Neural progenitor cell (in vitro differentiated cells): ENCODE data around the gene LRRC7.

Experiments
- EZH2 ChIP-seq: fragments of 200-600 bp; sonication (generic); IDR thresholded peaks from 2 replicates; pipeline ENCODE4 v1.6.1; 2017; ENCODE audit warnings: antibody characterized with exemption, mild to moderate bottlenecking, moderate library complexity
- EZH2phosphoT487 ChIP-seq: fragments of 200-600 bp; sonication (generic); IDR thresholded peaks from 2 replicates; pipeline ENCODE4 v1.6.1; 2017; ENCODE audit warnings: antibody characterized with exemption
- TF ChIP-seq, protein P1 (sequence below): fragments of 200-600 bp; sonication (generic); IDR thresholded peaks from 2 replicates; pipeline ENCODE4 v1.5.1; 2017; ENCODE audit warnings: antibody characterized with exemption, mild to moderate bottlenecking

DNA sequence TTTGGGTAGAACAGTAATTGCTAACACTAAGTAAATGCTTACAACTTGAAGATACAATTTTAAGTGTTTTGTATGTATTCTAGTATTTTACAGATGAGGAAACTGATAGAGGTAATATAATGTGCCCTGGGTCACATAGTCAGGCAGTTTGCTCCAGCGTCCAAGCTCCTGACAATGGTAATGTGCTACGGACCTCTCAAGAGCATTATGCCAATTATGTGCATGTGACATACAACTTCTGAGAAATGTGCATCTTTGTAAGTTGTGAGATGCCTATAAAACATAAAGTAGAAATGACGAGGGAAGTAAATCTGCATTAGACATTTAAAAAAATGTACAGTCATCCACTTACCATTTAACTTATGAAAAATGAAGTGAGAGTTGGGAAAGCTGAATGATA is 186.8 kb downstream of the LRRC7 start:
- TF ChIP-seq, protein P1, sequence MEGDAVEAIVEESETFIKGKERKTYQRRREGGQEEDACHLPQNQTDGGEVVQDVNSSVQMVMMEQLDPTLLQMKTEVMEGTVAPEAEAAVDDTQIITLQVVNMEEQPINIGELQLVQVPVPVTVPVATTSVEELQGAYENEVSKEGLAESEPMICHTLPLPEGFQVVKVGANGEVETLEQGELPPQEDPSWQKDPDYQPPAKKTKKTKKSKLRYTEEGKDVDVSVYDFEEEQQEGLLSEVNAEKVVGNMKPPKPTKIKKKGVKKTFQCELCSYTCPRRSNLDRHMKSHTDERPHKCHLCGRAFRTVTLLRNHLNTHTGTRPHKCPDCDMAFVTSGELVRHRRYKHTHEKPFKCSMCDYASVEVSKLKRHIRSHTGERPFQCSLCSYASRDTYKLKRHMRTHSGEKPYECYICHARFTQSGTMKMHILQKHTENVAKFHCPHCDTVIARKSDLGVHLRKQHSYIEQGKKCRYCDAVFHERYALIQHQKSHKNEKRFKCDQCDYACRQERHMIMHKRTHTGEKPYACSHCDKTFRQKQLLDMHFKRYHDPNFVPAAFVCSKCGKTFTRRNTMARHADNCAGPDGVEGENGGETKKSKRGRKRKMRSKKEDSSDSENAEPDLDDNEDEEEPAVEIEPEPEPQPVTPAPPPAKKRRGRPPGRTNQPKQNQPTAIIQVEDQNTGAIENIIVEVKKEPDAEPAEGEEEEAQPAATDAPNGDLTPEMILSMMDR: no peak
- TF ChIP-seq EZH2: no peak
- no peak for TF ChIP-seq EZH2phosphoT487
